ENCODE measurements around the gene FUBP3.

- TF ChIP-seq, protein P1, sequence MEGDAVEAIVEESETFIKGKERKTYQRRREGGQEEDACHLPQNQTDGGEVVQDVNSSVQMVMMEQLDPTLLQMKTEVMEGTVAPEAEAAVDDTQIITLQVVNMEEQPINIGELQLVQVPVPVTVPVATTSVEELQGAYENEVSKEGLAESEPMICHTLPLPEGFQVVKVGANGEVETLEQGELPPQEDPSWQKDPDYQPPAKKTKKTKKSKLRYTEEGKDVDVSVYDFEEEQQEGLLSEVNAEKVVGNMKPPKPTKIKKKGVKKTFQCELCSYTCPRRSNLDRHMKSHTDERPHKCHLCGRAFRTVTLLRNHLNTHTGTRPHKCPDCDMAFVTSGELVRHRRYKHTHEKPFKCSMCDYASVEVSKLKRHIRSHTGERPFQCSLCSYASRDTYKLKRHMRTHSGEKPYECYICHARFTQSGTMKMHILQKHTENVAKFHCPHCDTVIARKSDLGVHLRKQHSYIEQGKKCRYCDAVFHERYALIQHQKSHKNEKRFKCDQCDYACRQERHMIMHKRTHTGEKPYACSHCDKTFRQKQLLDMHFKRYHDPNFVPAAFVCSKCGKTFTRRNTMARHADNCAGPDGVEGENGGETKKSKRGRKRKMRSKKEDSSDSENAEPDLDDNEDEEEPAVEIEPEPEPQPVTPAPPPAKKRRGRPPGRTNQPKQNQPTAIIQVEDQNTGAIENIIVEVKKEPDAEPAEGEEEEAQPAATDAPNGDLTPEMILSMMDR (conservative IDR thresholded peaks at IDR 0.05; ENCODE audit: low read length) = no peak
- TF ChIP-seq EZH2phosphoT487 (IDR thresholded peaks at IDR 0.05; ENCODE audit: borderline replicate concordance) = no peak
Measured at GRCh38 chr9:130668196-130668595, 88.8 kb downstream of the FUBP3 start.
